SK-N-MC (cell line): ENCODE results near the gene ALPL.

Source experiments
- EZH2 ChIP-seq: fragments of 200-600 bp; sonication (generic); IDR thresholded peaks from one replicate; pipeline ENCODE4 v1.6.1; 2017; ENCODE audit warnings: antibody characterized with exemption
- POLR2AphosphoS5 ChIP-seq: IDR thresholded peaks from 2 replicates; pipeline ENCODE4 v1.6.1; 2012; ENCODE audit warnings: mild to moderate bottlenecking, low read depth, low read length, borderline replicate concordance

DNA sequence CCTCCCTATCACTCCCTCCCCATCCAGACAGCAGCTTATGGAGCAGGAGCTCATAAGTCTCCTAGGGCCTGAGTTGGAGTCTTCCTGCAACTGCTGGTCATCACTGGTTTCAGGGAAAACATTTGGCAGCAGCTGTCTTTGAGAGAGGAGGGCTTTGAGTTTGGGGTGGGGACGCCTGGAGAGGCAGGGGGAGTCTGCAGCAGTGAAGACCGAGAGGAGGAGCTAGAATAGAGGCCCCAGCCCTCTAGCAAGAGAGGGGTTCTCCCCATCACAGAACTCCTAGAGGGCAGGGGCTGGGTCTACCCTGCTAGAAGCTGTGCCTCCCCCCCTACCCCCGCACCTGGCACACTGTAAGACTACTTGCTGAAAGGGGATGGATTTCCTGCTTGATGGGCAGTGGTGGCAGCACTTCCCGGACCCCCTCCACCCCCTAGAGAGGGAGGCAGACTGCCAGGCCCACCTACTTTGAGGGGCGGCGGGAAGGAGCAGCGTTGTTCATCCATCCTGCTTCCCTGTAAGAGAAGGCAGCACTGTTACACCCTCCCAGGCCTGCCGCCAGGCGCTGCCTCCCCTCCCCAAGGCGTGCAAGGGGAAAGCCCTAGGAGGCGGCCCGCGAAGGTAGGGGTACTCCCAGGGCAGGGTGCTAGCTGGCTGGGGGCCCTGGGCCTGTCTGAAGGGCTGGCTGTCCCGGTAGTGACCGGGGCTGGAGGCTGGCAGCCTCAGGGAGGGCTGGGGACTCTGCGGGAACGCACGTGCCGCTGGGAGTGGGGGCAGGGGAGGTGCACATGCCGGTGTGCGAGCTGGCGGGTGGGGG lies 109.5 kb downstream of the ALPL start:
- TF ChIP-seq POLR2AphosphoS5 = no peak
- TF ChIP-seq EZH2 = no peak
